H9 (cell line): ENCODE results near the gene CRABP1. TPM values are rescaled to one million over a fixed set of nuclear protein-coding genes. Genes with fewer than 3 reads are reported as not detected.

Source experiments
- DNase-seq: peaks from one replicate; pipeline ENCODE4 v3.0.0-alpha.2; 2017
- H2AFZ ChIP-seq: one replicate; pipeline ENCODE4 v1.6.1; 2013; ENCODE audit warnings: mild to moderate bottlenecking, low read length, control low read depth, moderate library complexity
- H2AK5ac ChIP-seq: 2 replicates; pipeline ENCODE4 v1.6.1; 2013; ENCODE audit warnings: low read length, control low read depth, mixed read lengths; ENCODE audit not compliant: insufficient read length
- H2BK120ac ChIP-seq: one replicate; pipeline ENCODE4 v1.6.1; 2013; ENCODE audit warnings: low read depth, mild to moderate bottlenecking, low read length, control low read depth, inconsistent platforms; ENCODE audit not compliant: poor library complexity, severe bottlenecking
- H2BK12ac ChIP-seq: 2 replicates; pipeline ENCODE4 v1.6.1; 2013; ENCODE audit warnings: low read length, control low read depth, mixed read lengths, low read depth; ENCODE audit not compliant: insufficient read length
- H2BK15ac ChIP-seq: 2 replicates; pipeline ENCODE4 v1.6.1; 2013; ENCODE audit warnings: low read depth, low read length, control low read depth
- H2BK20ac ChIP-seq: one replicate; pipeline ENCODE4 v1.6.1; 2013; ENCODE audit warnings: low read depth, mild to moderate bottlenecking, low read length, control low read depth, inconsistent platforms; ENCODE audit not compliant: poor library complexity, severe bottlenecking
- H2BK5ac ChIP-seq: 2 replicates; pipeline ENCODE4 v1.6.1; 2013; ENCODE audit warnings: low read length, control low read depth, mixed read lengths; ENCODE audit not compliant: insufficient read length
- H3K14ac ChIP-seq: 2 replicates; pipeline ENCODE4 v1.6.1; 2013; ENCODE audit warnings: low read length, control low read depth; ENCODE audit not compliant: insufficient read depth
- H3K18ac ChIP-seq: 2 replicates; pipeline ENCODE4 v1.6.1; 2013; ENCODE audit warnings: low read depth, mild to moderate bottlenecking, mixed read lengths, low read length, control low read depth; ENCODE audit not compliant: insufficient read length
- H3K23ac ChIP-seq: 2 replicates; pipeline ENCODE4 v1.6.1; 2013; ENCODE audit warnings: low read length, control low read depth, mixed read lengths, low read depth; ENCODE audit not compliant: insufficient read length
- H3K23me2 ChIP-seq: 2 replicates; pipeline ENCODE4 v1.6.1; 2013; ENCODE audit warnings: low read depth, mild to moderate bottlenecking, mixed read lengths, low read length, control low read depth; ENCODE audit not compliant: insufficient read length, poor library complexity, severe bottlenecking
- H3K27ac ChIP-seq: 2 replicates; pipeline ENCODE4 v1.5.1; 2013; ENCODE audit warnings: low read length, control low read depth, mixed read lengths, low read depth; ENCODE audit not compliant: insufficient read length
- H3K27me3 ChIP-seq: 2 replicates; pipeline ENCODE4 v1.6.1; 2013; ENCODE audit warnings: low read length, control low read depth, inconsistent platforms; ENCODE audit not compliant: insufficient read depth
- H3K4ac ChIP-seq: 2 replicates; pipeline ENCODE4 v1.6.1; 2013; ENCODE audit warnings: low read depth, mild to moderate bottlenecking, control low read depth, inconsistent platforms, low read length, moderate library complexity
- H3K4me1 ChIP-seq: 2 replicates; pipeline ENCODE4 v1.6.1; 2013; ENCODE audit warnings: low read length, control low read depth, inconsistent platforms; ENCODE audit not compliant: insufficient read depth
- H3K4me2 ChIP-seq: 2 replicates; pipeline ENCODE4 v1.6.1; 2013; ENCODE audit warnings: low read length, control low read depth, mixed read lengths; ENCODE audit not compliant: insufficient read length, insufficient read depth
- H3K56ac ChIP-seq: 2 replicates; pipeline ENCODE4 v1.6.1; 2013; ENCODE audit warnings: low read depth, mild to moderate bottlenecking, mixed read lengths, low read length, control low read depth; ENCODE audit not compliant: insufficient read length
- H3K79me1 ChIP-seq: 2 replicates; pipeline ENCODE4 v1.6.1; 2013; ENCODE audit warnings: low read depth, mild to moderate bottlenecking, moderate library complexity, low read length, control low read depth, inconsistent platforms; ENCODE audit not compliant: insufficient read depth, poor library complexity, severe bottlenecking
- H3K79me2 ChIP-seq: 2 replicates; pipeline ENCODE4 v1.6.1; 2013; ENCODE audit warnings: low read length, control low read depth, inconsistent platforms; ENCODE audit not compliant: insufficient read depth
- H3K9ac ChIP-seq: 2 replicates; pipeline ENCODE4 v1.6.1; 2013; ENCODE audit warnings: low read length, control low read depth, mixed read lengths; ENCODE audit not compliant: insufficient read length; ENCODE audit errors: extremely low read depth
- H3K9me3 ChIP-seq: one replicate; pipeline ENCODE4 v1.6.1; 2013; ENCODE audit warnings: low read depth, low read length, inconsistent platforms; ENCODE audit not compliant: control insufficient read depth
- H3T11ph ChIP-seq: one replicate; pipeline ENCODE4 v1.6.1; 2013; ENCODE audit warnings: mild to moderate bottlenecking, low read length, control low read depth, inconsistent platforms
- H4K20me1 ChIP-seq: one replicate; pipeline ENCODE4 v1.6.1; 2013; ENCODE audit not compliant: control insufficient read depth, insufficient read length, insufficient read depth
- H4K5ac ChIP-seq: 2 replicates; pipeline ENCODE4 v1.6.1; 2013; ENCODE audit warnings: low read depth, mild to moderate bottlenecking, mixed read lengths, low read length, control low read depth; ENCODE audit not compliant: insufficient read length
- H4K8ac ChIP-seq: replicated peaks from 2 replicates; pipeline ENCODE4 v1.6.1; 2013; ENCODE audit warnings: low read length, control low read depth, mixed read lengths, low read depth; ENCODE audit not compliant: insufficient read length
- H4K91ac ChIP-seq: 2 replicates; pipeline ENCODE4 v1.6.1; 2013; ENCODE audit warnings: low read depth, mild to moderate bottlenecking, moderate library complexity, mixed read lengths, low read length, control low read depth; ENCODE audit not compliant: insufficient read length
- H3K27ac Mint-ChIP-seq, 3 experiments: 2 replicates in 2 of 3; 3 replicates in 1 of 3; pipeline ENCODE4 v1.8.0; 2020 to 2021; ENCODE audit warnings: mixed read lengths in 3 of 3, mild to moderate bottlenecking in 1 of 3, moderate library complexity in 1 of 3
- H3K27me3 Mint-ChIP-seq: 2 replicates; pipeline ENCODE4 v1.8.0; 2021; ENCODE audit warnings: low read depth, mild to moderate bottlenecking, moderate library complexity, mixed read lengths
- H3K36me3 Mint-ChIP-seq, 3 experiments: 2 replicates in 2 of 3; 3 replicates in 1 of 3; pipeline ENCODE4 v1.8.0; 2020 to 2021; ENCODE audit warnings: low read depth in 3 of 3, mixed read lengths in 3 of 3; ENCODE audit not compliant: insufficient read depth in 1 of 3
- H3K4me1 Mint-ChIP-seq, 2 experiments: 2 replicates each; pipeline ENCODE4 v1.8.0; 2020; ENCODE audit warnings: mixed read lengths in 2 of 2
- H3K4me3 Mint-ChIP-seq, 2 experiments: 2 replicates in 1 of 2; 3 replicates in 1 of 2; pipeline ENCODE4 v1.8.0; 2020 to 2021; ENCODE audit warnings: mild to moderate bottlenecking in 2 of 2, mixed read lengths in 2 of 2, moderate library complexity in 1 of 2
- H3K9me3 Mint-ChIP-seq, 2 experiments: 2 replicates in 1 of 2; 3 replicates in 1 of 2; pipeline ENCODE4 v1.8.0; 2020; ENCODE audit warnings: mild to moderate bottlenecking in 2 of 2, mixed read lengths in 2 of 2, moderate library complexity in 1 of 2
- WGBS: extraction: QIAGEN DNeasy Blood & Tissue Kit; methylation state at CpG from one replicate; pipeline ENCODE4 v1.1.7; 2013; ENCODE audit warnings: missing lambda C conversion rate, low lambda C conversion rate, mixed read lengths; ENCODE audit not compliant: insufficient read length; ENCODE audit errors: extremely low coverage; 5-methylcytosine and 5-hydroxymethylcytosine counted together
- total RNA-seq: library from RNA; stranded (reverse); gene quantifications from 2 replicates; pipeline ENCODE4 v1.2.1, GENCODE V29; 2021
- TF ChIP-seq, protein P1 (sequence below): fragments of 200-600 bp; sonication (generic); conservative IDR thresholded peaks from 3 replicates; pipeline ENCODE4 v1.8.0; 2021; ENCODE audit warnings: antibody characterized with exemption, mild to moderate bottlenecking

CRABP1 gene
- total RNA-seq, 1 experiment from 2014 or later: 93.1 TPM

DNA sequence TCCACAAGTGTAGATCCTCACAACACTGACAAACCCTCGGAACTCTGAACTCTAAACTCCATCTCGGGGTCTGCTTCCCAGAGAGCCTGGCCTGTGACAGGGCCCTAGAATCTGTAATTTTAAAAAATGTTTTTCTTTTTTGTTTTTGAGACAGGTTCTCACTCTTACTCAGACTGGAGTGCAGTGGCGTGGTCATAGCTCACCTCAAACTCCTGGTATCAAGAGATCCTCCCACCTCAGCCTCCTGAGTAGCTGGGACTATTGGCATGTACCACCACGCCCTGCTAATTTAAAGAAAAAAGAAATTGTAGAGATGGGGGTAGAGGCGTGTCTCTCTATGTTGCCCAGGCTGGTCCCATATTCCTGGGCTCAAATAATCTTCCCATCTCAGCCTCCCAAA lies 26.2 kb downstream of the CRABP1 start:
- Histone ChIP-seq H3K23me2 (no peaks in the 10 kb centered on the region), H3K9me3 (no peaks in the 10 kb centered on the region), H3K14ac (no peak overlapping the region), H3K4me2 (no peak overlapping the region), H3K4me1 (no peaks in the 10 kb centered on the region), H4K8ac (no peak overlapping the region), H3K23ac (no peak overlapping the region), H3T11ph (no peak overlapping the region), H3K27ac (no peak overlapping the region), H4K5ac (no peak overlapping the region), H2BK120ac (no peak overlapping the region), H3K4ac (no peak overlapping the region), H4K91ac (no peak overlapping the region), H2BK12ac (no peak overlapping the region), H3K79me2 (no peaks in the 10 kb centered on the region), H3K56ac (no peak overlapping the region), H2BK20ac (no peak overlapping the region), H3K79me1 (no peaks in the 10 kb centered on the region), H2AK5ac (no peak overlapping the region), H4K20me1 (no peaks in the 10 kb centered on the region), H3K9ac (no peak overlapping the region), H2BK15ac (no peak overlapping the region), H2AFZ (no peak overlapping the region), H2BK5ac (no peak overlapping the region), H3K18ac (no peak overlapping the region), H3K27me3 (no peaks in the 10 kb centered on the region)
- Mint-ChIP-seq H3K9me3 (no peaks in the 10 kb centered on the region), H3K4me3 (no peak overlapping the region), H3K27ac (no peak overlapping the region), H3K27me3 (peaks cover 19% of the 10 kb centered on the region), H3K36me3 (no peaks in the 10 kb centered on the region), H3K4me1 (peaks cover 19 to 22% of the 10 kb centered on the region in 2 experiments)
- no peak for DNase-seq
- WGBS: no CpG with 5 or more reads among the region's 5 CpGs
- TF ChIP-seq, protein P1, sequence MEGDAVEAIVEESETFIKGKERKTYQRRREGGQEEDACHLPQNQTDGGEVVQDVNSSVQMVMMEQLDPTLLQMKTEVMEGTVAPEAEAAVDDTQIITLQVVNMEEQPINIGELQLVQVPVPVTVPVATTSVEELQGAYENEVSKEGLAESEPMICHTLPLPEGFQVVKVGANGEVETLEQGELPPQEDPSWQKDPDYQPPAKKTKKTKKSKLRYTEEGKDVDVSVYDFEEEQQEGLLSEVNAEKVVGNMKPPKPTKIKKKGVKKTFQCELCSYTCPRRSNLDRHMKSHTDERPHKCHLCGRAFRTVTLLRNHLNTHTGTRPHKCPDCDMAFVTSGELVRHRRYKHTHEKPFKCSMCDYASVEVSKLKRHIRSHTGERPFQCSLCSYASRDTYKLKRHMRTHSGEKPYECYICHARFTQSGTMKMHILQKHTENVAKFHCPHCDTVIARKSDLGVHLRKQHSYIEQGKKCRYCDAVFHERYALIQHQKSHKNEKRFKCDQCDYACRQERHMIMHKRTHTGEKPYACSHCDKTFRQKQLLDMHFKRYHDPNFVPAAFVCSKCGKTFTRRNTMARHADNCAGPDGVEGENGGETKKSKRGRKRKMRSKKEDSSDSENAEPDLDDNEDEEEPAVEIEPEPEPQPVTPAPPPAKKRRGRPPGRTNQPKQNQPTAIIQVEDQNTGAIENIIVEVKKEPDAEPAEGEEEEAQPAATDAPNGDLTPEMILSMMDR: no peak
